ENCODE data around the gene CHST8. TPM values are rescaled to one million over a fixed set of nuclear protein-coding genes. Genes with fewer than 3 reads are reported as not detected.
"Not testable (repeated sequence)": the region's sequence is repeated elsewhere in the genome, so short reads cannot be mapped to it uniquely, and the experiment has no call there.

Gene CHST8
- total and polyA plus RNA-seq, 9 donors = 0.09 to 1.4 (median 0.36) TPM

GRCh38 chr19:33601583-33601982, 20.2 kb upstream of the CHST8 start:
- no peak overlapping the region for H3K27ac ChIP-seq (ENCODE audit: low read length)
- no CpG with 5 or more reads among the region's 2 CpGs for WGBS (ENCODE audit: insufficient coverage)
- H3K9me3 ChIP-seq (replicated peaks; ENCODE audit: control insufficient read depth, low read depth, low read length) = peaks cover 12% of the 10 kb centered on the region

GRCh38 chr19:33602576-33603204, 19.1 kb upstream of the CHST8 start:
- 77% methylated on average over 5 of the region's 16 CpGs for WGBS (ENCODE audit: insufficient coverage)
- no peaks in the 10 kb centered on the region for H3K36me3 ChIP-seq (ENCODE audit: control insufficient read depth, insufficient read depth, low read length)
- no peak overlapping the region for H3K27ac ChIP-seq (ENCODE audit: low read length)
- no peaks in the 10 kb centered on the region for H3K27me3 ChIP-seq (ENCODE audit: control insufficient read depth, insufficient read depth, low read length)
- no peak for DNase-seq
- no peaks in the 10 kb centered on the region for H3K4me1 ChIP-seq (ENCODE audit: control insufficient read depth, insufficient read depth, low read length)
- H3K9me3 ChIP-seq (replicated peaks; ENCODE audit: control insufficient read depth, low read depth, low read length) = peaks cover 12% of the 10 kb centered on the region
- H3K4me3 ChIP-seq (ENCODE audit: low read length) = no peak overlapping the region

More at GRCh38 chr19:33601583-33601982, 20.2 kb upstream of the CHST8 start:
- no peak for DNase-seq
- Histone ChIP-seq H3K27me3 (ENCODE audit: control insufficient read depth, insufficient read depth, low read length) (no peaks in the 10 kb centered on the region), H3K4me3 (ENCODE audit: low read length) (no peak overlapping the region), H3K36me3 (ENCODE audit: control insufficient read depth, insufficient read depth, low read length) (no peaks in the 10 kb centered on the region), H3K4me1 (ENCODE audit: control insufficient read depth, insufficient read depth, low read length) (no peaks in the 10 kb centered on the region)

- Histone ChIP-seq H3K27ac (ENCODE audit: low read length) (no peak overlapping the region), H3K4me1 (ENCODE audit: control insufficient read depth, insufficient read depth, low read length) (no peaks in the 10 kb centered on the region), H3K9me3 (replicated peaks; ENCODE audit: control insufficient read depth, low read depth, low read length) (peaks cover 12% of the 10 kb centered on the region), H3K27me3 (ENCODE audit: control insufficient read depth, insufficient read depth, low read length) (no peaks in the 10 kb centered on the region), H3K36me3 (ENCODE audit: control insufficient read depth, insufficient read depth, low read length) (no peaks in the 10 kb centered on the region), H3K4me3 (ENCODE audit: low read length) (no peak overlapping the region)
- WGBS (ENCODE audit: insufficient coverage) = no CpG with 5 or more reads among the region's 6 CpGs
- no peak for DNase-seq
Measured at GRCh38 chr19:33603377-33603776, 18.4 kb upstream of the CHST8 start.

- H3K36me3 ChIP-seq (ENCODE audit: control insufficient read depth, insufficient read depth, low read length) = no peaks in the 10 kb centered on the region
- no peak overlapping the region for H3K27ac ChIP-seq (ENCODE audit: low read length)
- H3K4me3 ChIP-seq (ENCODE audit: low read length) = no peak overlapping the region
- H3K4me1 ChIP-seq (ENCODE audit: control insufficient read depth, insufficient read depth, low read length) = no peaks in the 10 kb centered on the region
- WGBS (ENCODE audit: insufficient coverage) = 76% methylated on average over 4 of the region's 5 CpGs
- DNase-seq = no peak
- H3K27me3 ChIP-seq (ENCODE audit: control insufficient read depth, insufficient read depth, low read length) = no peaks in the 10 kb centered on the region
- H3K9me3 ChIP-seq (replicated peaks; ENCODE audit: control insufficient read depth, low read depth, low read length) = peaks cover 12% of the 10 kb centered on the region
Measured at GRCh38 chr19:33604651-33605050, 17.1 kb upstream of the CHST8 start.

GRCh38 chr19:33605803-33606295, 15.9 kb upstream of the CHST8 start:
- 43% methylated on average over 2 of the region's 5 CpGs for WGBS (ENCODE audit: insufficient coverage)
- H3K4me3 ChIP-seq (ENCODE audit: low read length); H3K9me3 ChIP-seq (replicated peaks; ENCODE audit: control insufficient read depth, low read depth, low read length): not testable (repeated sequence)

GRCh38 chr19:33606556-33606955, 15.2 kb upstream of the CHST8 start:
- H3K27me3 ChIP-seq (ENCODE audit: control insufficient read depth, insufficient read depth, low read length) = no peaks in the 10 kb centered on the region
- H3K36me3 ChIP-seq (ENCODE audit: control insufficient read depth, insufficient read depth, low read length) = no peaks in the 10 kb centered on the region
- no peak for DNase-seq
- H3K9me3 ChIP-seq (replicated peaks; ENCODE audit: control insufficient read depth, low read depth, low read length) = peaks cover 5% of the 10 kb centered on the region
- H3K4me1 ChIP-seq (ENCODE audit: control insufficient read depth, insufficient read depth, low read length) = no peaks in the 10 kb centered on the region
- no peak overlapping the region for H3K27ac ChIP-seq (ENCODE audit: low read length)
- no peak overlapping the region for H3K4me3 ChIP-seq (ENCODE audit: low read length)
- WGBS (ENCODE audit: insufficient coverage) = 57% methylated on average over 1 of the region's 4 CpGs

More at GRCh38 chr19:33605803-33606295, 15.9 kb upstream of the CHST8 start:
- H3K36me3 ChIP-seq (ENCODE audit: control insufficient read depth, insufficient read depth, low read length); H3K27ac ChIP-seq (ENCODE audit: low read length); H3K27me3 ChIP-seq (ENCODE audit: control insufficient read depth, insufficient read depth, low read length); H3K4me1 ChIP-seq (ENCODE audit: control insufficient read depth, insufficient read depth, low read length); DNase-seq: not testable (repeated sequence)

GRCh38 chr19:33609353-33609752, 12.4 kb upstream of the CHST8 start:
- no CpG with 5 or more reads among the region's 1 CpG for WGBS (ENCODE audit: insufficient coverage)
- Histone ChIP-seq H3K4me3 (ENCODE audit: low read length) (no peak overlapping the region), H3K27ac (ENCODE audit: low read length) (no peak overlapping the region), H3K27me3 (ENCODE audit: control insufficient read depth, insufficient read depth, low read length) (peaks cover 7% of the 10 kb centered on the region), H3K4me1 (ENCODE audit: control insufficient read depth, insufficient read depth, low read length) (no peaks in the 10 kb centered on the region), H3K9me3 (replicated peaks; ENCODE audit: control insufficient read depth, low read depth, low read length) (no peaks in the 10 kb centered on the region), H3K36me3 (ENCODE audit: control insufficient read depth, insufficient read depth, low read length) (no peaks in the 10 kb centered on the region)
- no peak for DNase-seq

GRCh38 chr19:33610588-33610987, 11.2 kb upstream of the CHST8 start:
- H3K27me3 ChIP-seq (ENCODE audit: control insufficient read depth, insufficient read depth, low read length) = peaks cover 7% of the 10 kb centered on the region
- WGBS (ENCODE audit: insufficient coverage) = no CpG with 5 or more reads among the region's 1 CpG

GRCh38 chr19:33612928-33613619, 8.7 kb upstream of the CHST8 start:
- no peaks in the 10 kb centered on the region for H3K4me1 ChIP-seq (ENCODE audit: control insufficient read depth, insufficient read depth, low read length)
- peaks cover 13% of the 10 kb centered on the region for H3K27me3 ChIP-seq (ENCODE audit: control insufficient read depth, insufficient read depth, low read length)
- WGBS (ENCODE audit: insufficient coverage) = 66% methylated on average over 8 of the region's 11 CpGs
- no peaks in the 10 kb centered on the region for H3K9me3 ChIP-seq (replicated peaks; ENCODE audit: control insufficient read depth, low read depth, low read length)
- H3K27ac ChIP-seq (ENCODE audit: low read length) = no peak overlapping the region
- no peak overlapping the region for H3K4me3 ChIP-seq (ENCODE audit: low read length)
- DNase-seq = no peak
- no peaks in the 10 kb centered on the region for H3K36me3 ChIP-seq (ENCODE audit: control insufficient read depth, insufficient read depth, low read length)

More at GRCh38 chr19:33610588-33610987, 11.2 kb upstream of the CHST8 start:
- H3K27ac ChIP-seq (ENCODE audit: low read length) = no peak overlapping the region
- H3K4me3 ChIP-seq (ENCODE audit: low read length) = no peak overlapping the region
- no peaks in the 10 kb centered on the region for H3K36me3 ChIP-seq (ENCODE audit: control insufficient read depth, insufficient read depth, low read length)
- no peak for DNase-seq
- no peaks in the 10 kb centered on the region for H3K4me1 ChIP-seq (ENCODE audit: control insufficient read depth, insufficient read depth, low read length)
- no peaks in the 10 kb centered on the region for H3K9me3 ChIP-seq (replicated peaks; ENCODE audit: control insufficient read depth, low read depth, low read length)

GRCh38 chr19:33613620-33614000, 8.1 kb upstream of the CHST8 start:
- no peak for DNase-seq
- H3K27ac ChIP-seq (ENCODE audit: low read length) = no peak overlapping the region
- H3K4me1 ChIP-seq (ENCODE audit: control insufficient read depth, insufficient read depth, low read length) = no peaks in the 10 kb centered on the region
- no peaks in the 10 kb centered on the region for H3K9me3 ChIP-seq (replicated peaks; ENCODE audit: control insufficient read depth, low read depth, low read length)
- H3K4me3 ChIP-seq (ENCODE audit: low read length) = no peak overlapping the region
- peaks cover 13% of the 10 kb centered on the region for H3K27me3 ChIP-seq (ENCODE audit: control insufficient read depth, insufficient read depth, low read length)
- no peaks in the 10 kb centered on the region for H3K36me3 ChIP-seq (ENCODE audit: control insufficient read depth, insufficient read depth, low read length)
- WGBS (ENCODE audit: insufficient coverage) = no CpG with 5 or more reads among the region's 3 CpGs
